Glutamatergic neuron (in vitro differentiated cells): ENCODE results near the gene PPP1R15B. TPM values are rescaled to one million over a fixed set of nuclear protein-coding genes. Genes with fewer than 3 reads are reported as not detected.

Experiments
- DNase-seq: peaks from one replicate; pipeline ENCODE4 v3.0.0; 2022
- H3K27ac Mint-ChIP-seq: one replicate; pipeline ENCODE4 v1.8.0; 2020; ENCODE audit warnings: mild to moderate bottlenecking, mixed read lengths, inconsistent platforms; ENCODE audit not compliant: unreplicated experiment
- H3K27me3 Mint-ChIP-seq: one replicate; pipeline ENCODE4 v1.8.0; 2020; ENCODE audit warnings: mild to moderate bottlenecking, moderate library complexity, mixed read lengths, inconsistent platforms; ENCODE audit not compliant: unreplicated experiment
- H3K36me3 Mint-ChIP-seq: one replicate; pipeline ENCODE4 v1.8.0; 2020; ENCODE audit warnings: mild to moderate bottlenecking, mixed read lengths, inconsistent platforms; ENCODE audit not compliant: unreplicated experiment
- H3K4me1 Mint-ChIP-seq: one replicate; pipeline ENCODE4 v1.8.0; 2020; ENCODE audit warnings: mild to moderate bottlenecking, low read depth, mixed read lengths, inconsistent platforms; ENCODE audit not compliant: unreplicated experiment
- H3K4me3 Mint-ChIP-seq: one replicate; pipeline ENCODE4 v1.8.0; 2020; ENCODE audit warnings: mild to moderate bottlenecking, mixed read lengths, inconsistent platforms; ENCODE audit not compliant: unreplicated experiment
- H3K9me3 Mint-ChIP-seq: one replicate; pipeline ENCODE4 v1.8.0; 2020; ENCODE audit warnings: mild to moderate bottlenecking, moderate library complexity, mixed read lengths, inconsistent platforms; ENCODE audit not compliant: unreplicated experiment
- total RNA-seq: library from RNA; stranded (reverse); fragmentation: NEBNext Ultra II Directional; extraction: Animal tissue kit (Norgen Biotek cat#: 25700); gene quantifications from one replicate; pipeline ENCODE4 v1.2.1, GENCODE V29; 2021; ENCODE audit not compliant: unreplicated experiment
- TF ChIP-seq, protein P1 (sequence below): fragments of 200-600 bp; sonication (generic); IDR thresholded peaks from one replicate; pipeline ENCODE4 v1.5.0; 2021; ENCODE audit not compliant: partially characterized antibody, unreplicated experiment

The PPP1R15B gene
- total RNA-seq, 1 donor from 2014 or later = 45.3 TPM

DNA sequence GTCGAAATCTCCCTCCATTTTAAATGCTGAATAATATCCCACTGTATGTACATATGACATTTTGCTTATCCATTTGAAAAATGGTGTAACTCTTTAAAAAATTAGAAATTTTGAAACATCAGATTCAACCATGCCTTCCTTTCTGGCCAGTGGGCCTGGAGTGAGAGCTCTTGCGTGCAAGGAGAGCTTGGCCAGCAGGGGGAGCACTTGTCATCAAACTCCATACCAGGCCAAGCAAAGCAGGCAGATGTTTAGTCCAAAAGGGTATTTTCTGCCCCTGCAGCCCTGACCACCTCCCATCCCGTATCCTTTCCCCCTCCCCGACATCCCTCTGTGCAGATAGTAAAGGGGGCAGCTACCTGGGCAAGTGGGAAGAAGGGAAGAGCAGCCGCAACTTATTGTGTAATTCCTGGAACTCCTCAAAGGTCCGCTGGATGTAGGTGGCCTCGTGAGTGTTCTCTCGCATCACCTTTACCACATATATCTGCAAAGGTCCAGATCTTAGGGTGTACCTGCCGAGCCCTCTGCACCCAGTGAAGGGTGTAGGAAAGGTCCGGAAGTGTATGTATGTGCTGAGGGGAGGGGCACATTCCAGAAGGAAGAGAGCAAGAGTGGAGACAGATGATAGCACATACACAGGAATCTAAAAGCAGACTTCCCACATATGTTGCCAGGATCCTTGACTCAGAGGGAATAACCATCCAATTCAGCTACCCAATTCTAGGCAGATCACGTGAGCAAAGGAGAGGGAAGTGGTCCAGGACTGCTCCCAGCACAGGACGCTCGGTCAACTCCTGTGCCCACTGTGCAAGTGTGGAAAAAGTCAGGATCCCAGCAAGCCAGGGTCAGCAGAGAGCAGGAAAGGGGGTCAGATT lies 19.9 kb upstream of the PPP1R15B start:
- peaks cover 11% of the 10 kb centered on the region for H3K9me3 Mint-ChIP-seq
- peaks cover 10% of the 10 kb centered on the region for H3K27me3 Mint-ChIP-seq
- peaks cover 14% of the 10 kb centered on the region for H3K4me1 Mint-ChIP-seq
- TF ChIP-seq, protein P1, sequence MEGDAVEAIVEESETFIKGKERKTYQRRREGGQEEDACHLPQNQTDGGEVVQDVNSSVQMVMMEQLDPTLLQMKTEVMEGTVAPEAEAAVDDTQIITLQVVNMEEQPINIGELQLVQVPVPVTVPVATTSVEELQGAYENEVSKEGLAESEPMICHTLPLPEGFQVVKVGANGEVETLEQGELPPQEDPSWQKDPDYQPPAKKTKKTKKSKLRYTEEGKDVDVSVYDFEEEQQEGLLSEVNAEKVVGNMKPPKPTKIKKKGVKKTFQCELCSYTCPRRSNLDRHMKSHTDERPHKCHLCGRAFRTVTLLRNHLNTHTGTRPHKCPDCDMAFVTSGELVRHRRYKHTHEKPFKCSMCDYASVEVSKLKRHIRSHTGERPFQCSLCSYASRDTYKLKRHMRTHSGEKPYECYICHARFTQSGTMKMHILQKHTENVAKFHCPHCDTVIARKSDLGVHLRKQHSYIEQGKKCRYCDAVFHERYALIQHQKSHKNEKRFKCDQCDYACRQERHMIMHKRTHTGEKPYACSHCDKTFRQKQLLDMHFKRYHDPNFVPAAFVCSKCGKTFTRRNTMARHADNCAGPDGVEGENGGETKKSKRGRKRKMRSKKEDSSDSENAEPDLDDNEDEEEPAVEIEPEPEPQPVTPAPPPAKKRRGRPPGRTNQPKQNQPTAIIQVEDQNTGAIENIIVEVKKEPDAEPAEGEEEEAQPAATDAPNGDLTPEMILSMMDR = peak; percentile 91
- DNase-seq = peak; percentile 87
- peak overlapping the region; percentile 71 for H3K27ac Mint-ChIP-seq
- H3K36me3 Mint-ChIP-seq = peaks cover 36% of the 10 kb centered on the region
- H3K4me3 Mint-ChIP-seq = peak overlapping the region; percentile 33

DNA sequence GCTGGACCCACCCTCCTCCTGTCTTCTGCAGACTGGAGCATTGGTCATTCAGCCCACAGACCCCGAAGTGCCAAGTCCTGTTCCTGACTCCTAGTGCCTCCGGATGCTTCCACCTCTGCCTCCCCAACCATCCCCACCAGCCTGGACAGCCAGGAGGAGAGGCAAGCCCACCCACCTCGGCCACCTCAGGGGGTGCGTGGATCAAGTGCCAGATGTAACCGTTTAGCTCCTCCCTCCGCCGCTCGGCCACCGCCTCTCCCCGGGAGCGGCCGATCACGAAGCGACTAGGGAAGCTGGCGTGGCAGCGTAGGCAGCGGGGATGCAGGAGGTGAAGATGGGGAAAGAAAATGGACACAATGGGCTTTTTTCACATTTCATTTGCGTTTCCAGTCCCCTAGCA lies 18.1 kb upstream of the PPP1R15B start:
- H3K4me3 Mint-ChIP-seq = no peak overlapping the region

DNA sequence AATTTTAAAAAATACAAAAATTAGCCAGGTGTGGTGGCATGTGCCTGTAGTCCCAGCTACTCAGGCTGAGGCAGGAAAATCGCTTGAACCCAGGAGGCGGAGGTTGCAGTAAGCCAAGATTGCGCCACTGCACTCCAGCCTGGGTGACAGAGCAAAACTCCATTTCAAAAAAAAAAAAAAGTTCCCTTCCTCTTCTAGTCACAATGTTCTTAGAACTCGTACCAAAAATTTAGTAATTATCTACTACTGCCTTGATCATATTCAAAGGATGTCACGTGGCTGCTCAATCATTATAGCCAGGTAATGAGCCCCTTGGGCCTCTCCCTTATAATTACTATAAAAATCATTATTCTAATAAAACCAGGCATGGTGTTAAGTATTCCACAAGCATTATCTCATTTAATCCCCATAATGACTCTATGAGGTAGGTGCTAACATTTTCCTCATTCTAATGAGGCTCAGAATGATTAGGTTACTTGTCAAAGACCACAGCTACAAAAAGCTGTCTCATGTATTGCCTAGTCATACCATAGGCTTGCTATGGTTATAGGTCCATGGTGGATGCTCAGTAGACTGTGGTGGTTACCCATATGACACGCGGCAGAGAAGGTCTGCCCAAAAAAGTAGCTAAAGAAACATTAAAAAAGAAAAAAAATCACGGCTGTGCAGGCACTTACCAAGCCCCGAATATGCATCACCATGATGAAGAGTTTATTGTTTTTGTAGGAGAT lies 15.5 kb upstream of the PPP1R15B start:
- H3K4me3 Mint-ChIP-seq = no peak overlapping the region
- TF ChIP-seq, protein P1 = no peak
- DNase-seq = no peak
- H3K4me1 Mint-ChIP-seq = peaks cover 12% of the 10 kb centered on the region
- H3K9me3 Mint-ChIP-seq = peaks cover 9% of the 10 kb centered on the region
- no peak overlapping the region for H3K27ac Mint-ChIP-seq
- H3K36me3 Mint-ChIP-seq = peaks cover 28% of the 10 kb centered on the region
- peaks cover 8% of the 10 kb centered on the region for H3K27me3 Mint-ChIP-seq

More for the DNA sequence above, 18.1 kb upstream of the PPP1R15B start:
- Mint-ChIP-seq H3K36me3 (peaks cover 50% of the 10 kb centered on the region), H3K27me3 (peaks cover 10% of the 10 kb centered on the region), H3K27ac (no peak overlapping the region), H3K9me3 (peaks cover 15% of the 10 kb centered on the region), H3K4me1 (peaks cover 12% of the 10 kb centered on the region)
- DNase-seq = no peak
- TF ChIP-seq, protein P1 = no peak

DNA sequence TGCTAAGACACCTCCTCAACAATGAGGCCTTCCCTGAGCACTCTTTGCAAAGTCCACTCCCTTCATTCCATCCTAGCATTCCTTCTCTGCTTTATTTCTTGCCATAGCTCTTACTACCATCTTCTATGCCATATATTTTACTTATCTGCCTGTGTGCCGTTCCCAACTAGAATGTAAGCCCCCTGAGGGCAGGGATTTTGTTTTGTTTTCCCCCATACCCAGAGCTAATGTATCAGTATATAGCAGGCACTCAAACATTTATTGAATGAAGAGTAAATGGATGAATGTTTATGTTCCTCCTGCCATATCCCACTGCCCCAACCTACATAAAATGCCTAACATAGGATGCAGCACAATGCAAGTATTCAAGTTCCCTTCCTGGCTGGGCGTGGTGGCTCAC lies 14.9 kb upstream of the PPP1R15B start:
- Mint-ChIP-seq H3K4me1 (peaks cover 5% of the 10 kb centered on the region), H3K27me3 (peaks cover 5% of the 10 kb centered on the region), H3K9me3 (peaks cover 9% of the 10 kb centered on the region), H3K4me3 (no peak overlapping the region), H3K27ac (peak overlapping the region; percentile 14), H3K36me3 (peaks cover 28% of the 10 kb centered on the region)
- TF ChIP-seq, protein P1 = no peak
- no peak for DNase-seq
